Stimulated activated CD8-positive, alpha-beta memory T cell treated with anti-CD3 and anti-CD28 coated beads, Interleukin-12 subunit alpha, Interleukin-12 subunit beta, amount 100 ng/mL, for 24 hours (primary cell): ENCODE results near the gene UBE2Z.
"Not testable (repeated sequence)": the region's sequence is repeated elsewhere in the genome, so short reads cannot be mapped to it uniquely, and the experiment has no call there.

Source experiments
- DNase-seq: peaks from one replicate; pipeline ENCODE4 v3.0.0-alpha.2; 2020; ENCODE audit errors: extremely low read depth

The UBE2Z gene

DNA sequence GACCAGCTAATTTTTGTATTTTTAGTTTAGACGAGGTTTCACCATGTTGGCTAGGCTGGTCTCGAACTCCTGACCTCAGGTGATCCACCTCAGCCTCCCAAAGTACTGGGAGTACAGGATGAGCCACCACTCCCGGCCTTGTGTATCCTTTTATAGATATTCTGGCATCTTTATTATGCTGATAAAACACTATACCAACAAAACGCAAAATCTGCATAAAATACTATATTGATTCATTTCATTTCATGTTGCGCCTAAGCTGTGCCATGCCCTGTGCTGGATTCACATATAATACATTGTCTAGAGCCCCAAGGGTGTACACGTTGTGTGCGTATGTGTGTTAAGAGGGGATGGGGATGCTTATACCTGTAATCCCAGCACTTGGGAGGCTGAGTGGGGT lies 3.8 kb upstream of the UBE2Z start:
- DNase-seq, result no peak

DNA sequence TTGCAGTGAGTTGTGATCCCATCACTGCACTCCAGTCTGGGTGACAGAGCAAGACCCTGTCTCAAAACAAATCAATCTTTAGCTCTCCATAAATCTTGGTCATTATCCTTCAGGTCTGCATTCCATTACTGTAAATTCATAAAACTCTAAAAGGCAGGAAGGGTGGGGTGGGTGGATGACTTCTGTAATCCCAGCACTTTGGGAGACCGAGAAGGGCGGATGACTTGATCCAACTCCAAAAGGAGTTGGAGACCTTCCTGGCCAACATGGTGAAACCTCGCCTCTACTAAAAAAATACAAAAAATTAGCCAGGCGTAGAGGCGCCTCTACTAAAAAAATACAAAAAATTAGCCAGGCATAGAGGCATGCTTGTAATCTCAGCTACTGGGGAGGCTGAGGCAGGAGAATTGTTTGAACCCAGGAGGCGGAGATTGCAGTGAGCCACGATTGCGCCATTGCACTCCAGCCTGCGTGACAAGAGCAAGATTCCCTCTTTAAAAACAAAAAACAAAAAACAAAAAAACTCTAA lies 2.2 kb upstream of the UBE2Z start:
- no peak for DNase-seq

DNA sequence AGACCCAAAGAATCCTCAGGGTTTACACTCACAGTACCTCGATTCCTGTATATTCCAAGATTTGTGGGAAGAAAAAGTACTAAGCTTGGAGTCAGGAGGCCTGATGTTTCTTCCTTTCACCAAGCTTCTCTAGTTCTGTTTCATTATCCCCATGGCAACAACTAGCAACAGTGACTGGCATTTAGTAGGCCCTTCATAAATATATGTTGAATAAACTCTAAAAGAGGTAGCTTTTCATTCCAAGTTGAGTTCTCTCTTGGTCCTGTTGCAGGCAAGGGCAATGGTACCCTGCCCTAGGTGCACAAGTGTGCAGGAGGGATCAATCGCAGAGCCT lies 527 bp upstream of the UBE2Z start:
- no peak for DNase-seq

DNA sequence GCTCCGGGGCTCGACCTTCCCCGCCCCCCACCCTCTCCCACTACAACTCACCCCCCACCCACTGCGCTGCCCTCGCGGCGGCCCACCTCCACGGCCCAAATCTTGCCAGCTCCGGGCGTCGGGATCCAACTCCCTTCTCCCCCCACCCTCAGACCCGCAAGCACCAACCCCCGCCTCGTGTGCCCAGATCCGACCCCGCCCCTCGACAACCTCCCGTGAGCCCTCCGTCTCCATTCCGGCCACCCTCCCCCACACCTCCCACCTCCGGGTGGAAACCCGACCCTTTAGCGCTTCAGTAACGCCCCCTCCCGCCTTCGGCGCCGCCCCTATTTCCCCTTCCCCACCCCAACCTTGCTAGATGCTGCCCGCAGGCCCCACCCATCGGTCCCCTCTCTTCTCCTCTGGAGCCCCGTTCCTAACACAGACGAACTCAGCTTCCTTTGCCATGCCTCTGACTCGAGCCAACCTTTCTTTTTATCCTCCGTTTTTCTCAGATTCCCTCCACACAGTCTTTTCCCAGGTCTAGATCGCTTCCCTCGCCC lies 717 bp downstream of the UBE2Z start:
- peak; percentile 84 for DNase-seq

DNA sequence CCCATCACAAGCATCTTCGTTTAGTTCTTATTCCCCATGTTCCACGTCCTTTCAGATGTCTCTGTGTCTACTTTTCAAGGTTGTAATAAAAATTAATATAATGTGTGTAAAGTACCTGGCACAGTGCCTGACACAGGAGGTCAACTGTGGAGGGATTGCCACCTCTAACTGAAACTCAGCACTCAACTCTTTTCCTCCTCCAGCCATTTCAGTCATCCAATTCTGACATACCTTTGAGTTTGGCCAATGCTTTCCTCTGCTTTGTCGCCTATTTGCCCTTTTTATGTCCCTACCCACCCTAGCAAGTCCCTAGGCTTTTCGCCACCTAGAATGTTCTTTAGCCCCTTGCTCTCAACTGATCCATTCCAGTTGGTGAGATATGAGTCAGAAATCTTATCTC lies 1.6 kb downstream of the UBE2Z start:
- DNase-seq, result no peak

DNA sequence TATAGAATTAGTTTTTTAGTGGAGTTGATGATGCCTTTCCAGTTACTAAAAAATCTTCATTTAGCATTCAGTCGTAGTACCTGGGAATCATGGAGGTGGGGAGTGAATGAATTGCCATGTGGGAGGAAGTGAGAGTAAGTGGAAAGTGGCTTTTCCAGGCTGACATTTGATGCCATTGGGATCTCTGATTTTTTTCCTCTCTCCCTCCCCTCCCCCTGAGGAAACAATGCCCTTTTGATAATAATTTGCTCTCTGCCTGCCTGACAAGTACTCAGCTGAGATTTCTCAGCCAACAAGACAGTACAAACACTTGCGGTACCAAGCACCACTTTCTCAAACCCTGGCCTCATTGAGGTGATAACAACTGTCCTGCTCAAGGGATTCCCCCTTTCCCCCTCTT lies 2.2 kb downstream of the UBE2Z start:
- no peak for DNase-seq

DNA sequence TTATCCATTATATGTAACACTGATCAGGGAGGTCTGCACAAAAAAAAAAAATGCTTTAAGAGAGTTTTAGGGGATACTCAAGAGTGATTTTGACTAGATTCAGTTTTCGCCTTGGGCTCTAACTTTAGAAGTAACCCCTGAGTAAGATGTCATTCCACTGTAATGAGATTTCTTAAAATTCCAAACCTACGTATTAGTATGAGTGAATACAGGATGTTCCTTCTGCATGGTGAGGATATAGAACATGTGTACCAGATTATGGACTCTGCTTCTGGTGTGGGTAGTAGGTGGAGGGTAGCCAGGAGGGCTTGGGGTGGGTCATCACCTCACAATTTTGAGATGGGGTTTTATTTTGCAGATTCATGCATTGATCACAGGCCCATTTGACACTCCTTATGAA lies 4.3 kb downstream of the UBE2Z start:
- no peak for DNase-seq

DNA sequence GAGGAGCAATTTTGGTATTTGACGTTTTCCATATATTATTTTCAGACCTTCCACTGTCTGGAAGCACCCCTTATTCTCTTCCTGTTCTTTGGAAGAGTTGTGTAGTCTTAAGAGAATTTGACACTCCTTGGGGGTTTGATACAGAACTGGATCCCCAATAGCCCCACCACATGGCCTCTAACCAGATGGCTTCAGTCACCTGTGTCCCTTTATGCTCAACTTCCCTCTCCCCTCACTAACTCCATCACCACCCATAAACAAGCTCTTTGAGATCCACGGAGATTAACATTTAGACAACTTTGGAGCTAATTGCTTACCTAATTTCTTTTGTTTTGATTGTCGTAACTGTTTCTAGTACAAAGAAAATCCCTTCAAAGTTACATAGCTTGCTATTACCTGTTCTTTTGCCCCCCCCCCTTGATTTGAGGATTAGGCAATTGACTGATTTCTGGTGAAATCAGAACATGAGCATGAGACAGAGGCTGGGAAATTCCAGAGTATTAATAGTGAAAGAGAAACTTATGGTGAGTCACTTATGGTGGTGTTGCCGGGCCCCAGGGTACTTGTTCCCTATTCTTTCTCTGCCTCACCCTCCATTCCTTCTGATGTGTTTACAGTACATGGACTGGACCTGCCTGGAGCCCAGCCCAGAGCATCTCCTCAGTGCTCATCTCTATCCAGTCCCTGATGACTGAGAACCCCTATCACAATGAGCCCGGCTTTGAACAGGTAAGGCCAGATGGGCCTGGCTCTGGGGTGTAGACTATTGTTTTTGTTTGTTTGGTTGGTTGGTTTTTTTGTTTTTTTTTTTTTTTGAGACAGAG lies 7.5 kb downstream of the UBE2Z start:
- DNase-seq, result no peak

DNA sequence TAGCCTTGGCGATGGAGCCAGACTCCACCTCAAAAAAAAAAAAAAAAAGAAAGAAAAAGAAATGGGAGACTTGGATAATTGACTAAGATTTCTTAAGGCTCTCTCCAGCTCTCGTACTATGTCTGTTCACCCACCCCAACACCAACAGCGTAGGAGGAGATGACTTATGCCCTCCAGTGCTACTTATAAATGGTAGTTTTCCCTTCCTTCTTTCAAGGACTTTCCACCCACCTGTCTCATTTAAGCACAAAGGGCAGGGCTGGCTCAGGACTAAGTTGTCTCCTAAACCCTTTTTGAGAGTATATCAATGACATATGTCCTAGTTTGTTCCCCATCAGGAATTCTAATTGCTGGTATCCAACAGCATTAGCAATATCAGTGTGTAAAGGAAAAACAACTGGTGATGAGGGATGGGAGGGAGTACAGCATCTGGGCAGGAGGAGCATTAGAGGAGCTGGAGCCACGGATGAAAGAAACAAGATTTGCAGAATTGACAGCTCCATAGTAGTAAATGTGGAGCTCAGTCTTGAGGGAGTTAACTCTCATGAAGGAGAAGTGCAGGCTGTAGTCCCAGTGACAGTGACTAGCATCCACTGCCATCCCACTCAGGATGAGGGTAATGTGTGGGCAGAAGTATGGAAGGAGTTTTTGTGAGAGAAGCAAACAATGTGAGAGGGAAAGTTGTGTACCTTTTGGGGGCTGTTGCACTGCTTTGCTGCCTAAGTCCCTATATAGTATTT lies 17.2 kb downstream of the UBE2Z start:
- DNase-seq, result no peak

DNA sequence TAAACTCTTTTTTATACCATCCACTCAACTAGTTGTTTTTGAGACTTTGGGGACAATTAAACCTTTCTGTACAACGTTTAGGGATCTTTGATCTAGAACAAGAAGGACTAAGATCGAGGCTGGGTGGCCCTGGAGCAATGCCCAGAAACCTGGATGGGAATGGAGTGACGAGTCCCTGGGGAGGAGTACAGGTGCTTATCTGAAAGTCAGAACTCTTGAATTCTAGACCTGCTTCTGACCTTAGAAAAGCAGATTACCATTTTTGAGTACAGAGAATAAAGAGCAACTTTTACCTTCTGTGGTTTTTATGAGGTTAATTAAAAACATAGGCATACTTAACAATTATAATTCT lies 17.8 kb downstream of the UBE2Z start:
- no peak for DNase-seq

DNA sequence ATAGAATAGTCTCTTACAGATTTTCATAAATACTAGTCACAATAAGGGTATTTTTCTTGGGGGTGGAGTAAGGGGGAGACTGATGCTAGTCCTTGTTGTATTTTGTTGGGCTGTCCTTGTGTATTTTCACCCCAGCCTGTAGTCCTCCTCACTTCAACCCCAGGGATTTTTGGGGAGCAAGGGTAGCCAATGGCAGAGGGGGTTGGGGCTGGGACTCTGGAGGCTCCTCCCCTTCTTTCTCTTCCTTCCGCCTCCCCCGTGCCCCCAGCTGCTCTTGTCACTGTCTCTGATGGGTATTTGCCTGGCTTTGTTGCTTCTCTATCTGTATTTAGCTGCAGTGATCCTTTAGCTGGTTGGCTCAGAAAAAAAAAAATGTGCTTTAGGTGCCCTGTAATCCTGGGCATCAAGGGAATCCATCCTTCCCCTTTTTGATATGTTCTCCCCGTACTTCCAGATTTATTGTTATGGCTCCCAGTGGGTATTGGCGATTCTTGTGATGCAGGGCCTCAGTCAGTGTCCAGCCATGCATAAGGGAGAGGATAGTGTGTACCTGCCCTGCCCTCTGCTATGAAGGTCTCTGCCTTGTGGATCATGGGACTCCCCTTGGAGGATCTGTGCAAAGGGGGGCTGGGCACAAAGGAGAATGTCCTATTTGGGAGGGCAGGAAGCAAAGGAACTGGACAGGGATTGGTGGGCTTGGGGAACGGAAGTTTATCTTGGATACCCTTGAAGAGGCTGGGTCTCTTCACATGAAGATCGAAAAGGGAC lies 20.0 kb downstream of the UBE2Z start:
- no peak for DNase-seq

DNA sequence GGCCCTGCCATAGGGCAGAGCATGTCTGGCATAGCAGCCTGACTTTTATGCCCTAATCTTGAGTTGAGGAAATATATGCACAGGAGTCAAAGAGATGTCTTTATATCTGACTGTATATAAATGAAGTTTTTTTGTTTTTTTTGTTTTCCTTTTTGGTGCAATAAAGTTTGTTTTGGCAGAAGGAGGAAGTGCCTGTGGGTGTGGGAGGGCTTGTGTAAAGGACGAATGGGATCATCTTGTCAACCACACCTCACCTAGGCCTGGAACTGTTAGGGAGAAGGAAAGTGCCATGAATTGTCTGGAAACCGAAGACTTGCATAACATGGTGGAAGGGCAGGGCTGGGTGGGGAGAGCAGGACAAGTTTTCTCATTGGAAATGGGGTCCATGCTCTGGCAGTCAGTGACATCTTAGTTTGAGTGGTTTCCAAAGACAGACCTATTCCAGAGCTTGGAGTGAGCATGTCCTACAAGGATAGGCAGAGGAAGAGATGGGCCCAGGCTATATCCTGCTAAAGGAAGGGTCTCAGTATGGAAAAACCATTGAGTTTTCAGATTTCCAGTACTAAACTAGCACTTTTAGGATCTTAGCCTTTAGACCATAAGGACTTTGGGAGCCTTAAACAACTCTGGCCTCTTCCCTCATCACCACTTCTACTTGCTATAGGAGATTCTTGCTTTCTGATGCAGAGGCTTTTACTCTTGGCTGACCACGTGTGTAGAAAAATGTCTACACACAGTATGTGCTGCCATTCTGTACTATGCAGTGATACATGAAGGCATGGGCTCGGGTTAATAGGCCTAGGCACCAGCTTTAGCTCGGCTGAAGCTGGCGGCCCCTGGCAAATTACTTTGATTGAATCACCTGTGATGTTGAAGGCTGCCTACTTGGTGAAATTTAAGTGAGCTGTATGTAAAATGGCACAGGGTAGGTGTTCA lies 20.9 kb downstream of the UBE2Z start:
- no peak for DNase-seq

DNA sequence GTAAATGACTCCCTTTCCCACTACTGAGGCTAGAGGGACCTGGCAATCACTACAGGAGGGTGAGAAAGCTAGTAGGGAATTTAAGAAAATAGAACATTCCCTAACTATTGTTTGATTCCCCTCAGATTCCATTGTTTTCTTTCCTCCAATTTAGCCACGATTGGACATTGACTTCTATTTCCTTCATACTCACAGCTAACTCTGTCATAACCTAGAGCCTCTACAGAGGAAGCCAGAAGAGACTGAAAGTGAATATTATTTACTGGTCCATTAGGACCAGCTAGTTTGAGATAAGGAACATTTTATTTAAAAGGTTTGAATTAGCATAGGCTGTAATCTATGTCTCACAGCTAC lies 21.6 kb downstream of the UBE2Z start:
- DNase-seq, result no peak

DNA sequence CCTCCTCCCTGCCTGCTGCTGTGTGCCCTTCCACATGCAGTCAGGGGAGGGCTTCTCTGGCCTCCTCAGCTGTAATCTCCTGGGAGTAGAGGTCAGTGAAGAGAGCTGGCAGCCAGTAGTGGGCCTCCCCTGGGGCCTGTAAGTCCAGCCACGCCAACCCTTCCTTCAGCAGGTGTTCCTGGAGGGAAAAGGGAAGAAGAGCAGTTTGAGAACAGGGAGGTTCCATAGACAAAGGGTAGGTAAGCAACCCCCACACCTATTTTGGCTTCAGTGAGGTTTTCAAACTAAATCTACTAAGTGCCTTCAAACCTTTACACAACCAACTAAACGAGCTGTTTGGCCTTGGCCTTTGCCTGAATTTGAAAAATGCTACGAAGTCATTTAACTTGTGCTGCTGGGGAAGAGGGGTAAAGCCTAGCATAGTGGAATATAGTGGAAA lies 22.2 kb downstream of the UBE2Z start:
- no peak for DNase-seq

DNA sequence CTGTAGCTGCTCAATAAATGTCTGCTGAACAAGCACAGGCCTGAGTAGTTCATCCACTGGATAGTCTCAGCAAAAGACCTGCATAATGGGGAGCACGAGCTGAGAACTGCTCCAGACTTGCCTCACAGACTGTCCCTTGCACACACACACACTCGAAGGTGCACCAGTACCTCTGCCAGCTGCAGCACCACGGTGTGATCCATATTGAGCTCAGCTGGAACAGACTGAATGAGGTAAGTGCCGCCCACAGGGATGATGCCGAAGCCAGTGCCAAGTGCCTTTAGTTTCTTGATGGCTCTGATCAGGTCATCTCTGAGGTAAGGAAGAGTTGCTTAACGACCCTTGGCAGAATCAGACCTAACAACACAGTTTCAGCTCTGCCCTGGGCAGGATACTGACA lies 24.8 kb downstream of the UBE2Z start:
- no peak for DNase-seq

DNA sequence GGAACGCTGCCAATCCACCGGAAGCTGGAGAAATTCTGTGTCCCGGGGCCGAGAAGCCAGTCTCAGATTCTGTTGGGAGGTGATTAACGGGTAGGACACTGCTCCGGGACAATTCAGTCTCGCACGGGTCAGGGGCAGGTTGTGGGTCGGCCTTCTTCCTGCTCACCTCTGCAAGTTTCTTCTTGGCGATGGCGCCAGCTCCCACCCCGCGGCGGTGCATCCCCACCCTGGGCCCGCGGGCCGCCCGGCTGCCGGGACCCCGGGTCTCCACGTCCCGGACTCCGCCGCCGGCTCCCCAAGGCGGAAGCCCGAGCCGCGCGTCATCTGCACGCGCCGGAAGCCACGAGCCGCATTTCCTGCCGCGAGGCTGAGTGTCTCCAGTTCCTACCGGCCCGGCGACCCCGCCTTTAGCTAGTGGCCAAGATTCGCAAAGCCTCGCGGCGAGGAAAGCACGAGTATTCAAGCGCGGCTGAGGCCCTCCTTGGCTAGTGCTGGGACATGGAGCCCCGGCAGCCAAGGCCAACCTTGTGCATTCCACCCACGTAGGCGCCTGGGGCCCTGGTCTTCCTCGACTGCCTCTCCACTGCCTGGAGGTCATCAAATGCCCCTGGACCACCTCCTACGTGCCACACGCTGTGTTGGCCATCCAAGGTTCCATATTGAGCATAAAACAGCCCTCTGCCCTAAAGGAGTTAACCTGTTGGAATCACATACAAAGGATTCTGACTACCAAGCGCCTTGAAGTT lies 36.5 kb downstream of the UBE2Z start, which contains the start of gene SNF8:
SNF8 (minus strand) TSS at position 328 of the 746 bp plus-strand sequence; CDS start at position 220, 108 bp downstream.
- peak; percentile 86 for DNase-seq

DNA sequence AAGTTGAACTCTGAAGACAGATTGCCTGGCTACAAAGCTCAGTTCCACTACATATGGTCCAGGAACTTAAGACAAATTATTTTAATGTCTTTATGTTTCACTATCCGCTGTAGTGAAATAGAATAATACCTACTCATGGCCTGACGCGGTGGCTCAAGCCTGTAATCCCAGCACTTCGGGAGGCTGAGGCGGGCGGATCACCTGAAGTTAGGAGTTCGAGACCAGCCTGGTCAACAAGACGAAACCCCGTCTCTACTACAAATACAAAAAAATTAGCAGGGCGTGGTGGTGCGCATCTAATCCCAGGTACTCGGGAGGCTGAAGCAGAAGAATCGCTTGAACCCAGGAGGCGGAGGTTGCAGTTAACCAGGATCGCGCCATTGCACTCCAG lies 37.0 kb downstream of the UBE2Z start:
- DNase-seq, result not testable (repeated sequence)

DNA sequence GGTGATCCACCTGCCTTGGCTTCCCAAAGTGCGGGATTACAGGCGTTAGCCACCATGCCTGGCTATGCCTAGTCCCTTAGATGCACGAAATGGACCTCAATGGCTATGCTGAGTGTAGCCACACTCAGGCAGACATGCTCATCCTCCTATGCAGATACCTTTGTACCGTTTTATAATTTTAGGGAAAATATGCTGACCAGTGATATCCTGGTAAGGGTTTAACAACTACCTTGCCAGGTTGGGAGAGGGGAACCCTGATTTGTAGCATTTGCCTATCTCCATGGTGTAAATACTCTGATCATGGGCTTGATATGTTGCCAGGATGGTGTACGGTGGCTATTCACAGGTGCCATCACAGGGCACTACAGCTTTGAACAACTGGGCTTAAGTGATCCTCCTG lies 43.4 kb downstream of the UBE2Z start:
- no peak for DNase-seq

DNA sequence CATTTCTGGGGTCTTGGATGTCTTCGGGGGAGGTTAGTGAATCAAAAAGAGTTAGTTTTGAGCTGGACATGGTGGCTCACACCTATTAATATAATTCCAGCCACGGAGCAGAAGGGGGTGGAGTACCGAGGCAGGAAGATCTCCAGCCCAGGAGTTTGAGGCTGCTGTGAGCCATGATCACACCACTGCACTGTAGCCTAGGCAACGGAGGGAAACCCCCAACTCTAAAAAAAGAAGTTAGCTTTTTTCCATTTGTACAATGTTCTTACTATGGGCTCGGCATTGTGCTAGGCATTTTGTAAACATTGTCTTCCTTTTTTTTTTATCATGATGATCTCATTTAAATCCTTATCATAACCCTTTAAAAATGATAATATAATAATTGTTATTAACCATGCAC lies 44.7 kb downstream of the UBE2Z start:
- no peak for DNase-seq

DNA sequence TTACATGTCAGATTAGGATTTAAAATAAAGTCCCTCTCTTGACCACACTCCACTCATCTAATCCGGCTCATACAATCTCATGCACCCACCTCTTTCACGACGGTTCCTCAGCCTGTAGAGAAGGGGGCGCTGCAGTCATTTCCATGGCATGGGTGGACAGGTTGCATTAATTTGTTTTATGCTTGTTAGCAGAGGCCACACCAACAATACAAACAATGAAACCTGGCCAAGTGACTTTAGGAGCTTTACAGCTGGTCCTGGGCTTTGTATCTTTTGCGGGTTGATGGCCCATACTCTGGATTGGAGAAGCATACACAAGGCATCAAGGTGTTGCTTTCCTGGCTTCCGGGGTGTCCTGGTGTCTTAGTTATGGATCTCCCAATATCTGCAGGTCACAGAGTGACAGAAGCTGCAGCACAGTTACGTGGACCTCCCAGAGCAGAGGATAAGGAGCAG lies 46.1 kb downstream of the UBE2Z start:
- DNase-seq, result no peak
